Measurements from ENCODE around the gene SCLY. TPM values are rescaled to one million over a fixed set of nuclear protein-coding genes. Genes with fewer than 3 reads are reported as not detected.

Gene SCLY
- total and polyA plus RNA-seq, 5 experiments from 2014 or later = 10.8 to 31.2 (median 17.1) TPM

DNA sequence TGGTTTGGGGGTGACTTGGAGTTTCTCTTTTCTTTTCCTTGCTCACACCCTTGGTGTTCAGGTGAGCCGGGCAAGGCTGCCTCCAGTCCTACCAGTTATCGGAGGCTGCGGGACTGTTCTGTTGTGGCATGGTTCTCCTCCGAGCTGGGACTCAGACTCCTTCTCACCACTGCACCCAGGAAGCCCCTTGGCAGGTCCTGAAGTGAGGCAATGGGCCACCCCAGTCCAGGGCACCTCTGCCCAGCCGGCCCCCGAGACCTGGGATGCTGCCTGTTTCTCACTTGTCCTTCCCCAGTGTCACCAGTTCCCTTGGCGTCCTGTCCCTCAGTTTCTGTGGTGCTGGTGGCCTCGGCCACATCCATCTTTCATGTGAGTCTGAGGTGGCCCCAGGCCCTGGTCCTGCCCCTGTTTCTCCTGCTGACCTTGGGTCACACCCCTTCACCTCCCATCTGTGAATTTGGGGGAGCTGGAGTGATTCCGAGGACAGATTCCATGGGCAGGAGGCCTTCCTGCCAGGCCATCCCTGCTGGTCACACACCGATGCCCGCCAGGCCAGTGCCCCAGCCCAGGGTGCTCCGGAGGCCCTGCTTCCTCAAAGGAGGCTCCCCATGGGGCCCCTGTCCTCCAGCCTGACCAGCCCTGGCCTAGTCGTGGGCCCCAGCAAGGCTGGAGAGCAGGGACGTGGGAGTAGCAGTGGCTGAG, 71.1 kb downstream of the SCLY start:
- Mint-ChIP-seq H3K36me3 (no peaks in the 10 kb centered on the region), H3K4me1 (no peaks in the 10 kb centered on the region), H3K27ac (no peak overlapping the region), H3K9me3 (no peaks in the 10 kb centered on the region), H3K4me3 (no peak overlapping the region), H3K27me3 (no peaks in the 10 kb centered on the region)
- POLR2A ChIA-PET = no interaction called here
- no peak for ATAC-seq
- DNase-seq = peak in 2 of 10 donors; percentile 3 to 61

GRCh38 chr2:238132463-238133450, 72.0 kb downstream of the SCLY start:
- Mint-ChIP-seq H3K4me3 (no peak overlapping the region), H3K27me3 (no peaks in the 10 kb centered on the region), H3K9me3 (no peaks in the 10 kb centered on the region), H3K36me3 (no peaks in the 10 kb centered on the region), H3K4me1 (no peaks in the 10 kb centered on the region), H3K27ac (no peak overlapping the region)
- DNase-seq (peak in 1 of 10 donors; percentile 52), ATAC-seq (no peak)
- POLR2A ChIA-PET = no interaction called here

DNA sequence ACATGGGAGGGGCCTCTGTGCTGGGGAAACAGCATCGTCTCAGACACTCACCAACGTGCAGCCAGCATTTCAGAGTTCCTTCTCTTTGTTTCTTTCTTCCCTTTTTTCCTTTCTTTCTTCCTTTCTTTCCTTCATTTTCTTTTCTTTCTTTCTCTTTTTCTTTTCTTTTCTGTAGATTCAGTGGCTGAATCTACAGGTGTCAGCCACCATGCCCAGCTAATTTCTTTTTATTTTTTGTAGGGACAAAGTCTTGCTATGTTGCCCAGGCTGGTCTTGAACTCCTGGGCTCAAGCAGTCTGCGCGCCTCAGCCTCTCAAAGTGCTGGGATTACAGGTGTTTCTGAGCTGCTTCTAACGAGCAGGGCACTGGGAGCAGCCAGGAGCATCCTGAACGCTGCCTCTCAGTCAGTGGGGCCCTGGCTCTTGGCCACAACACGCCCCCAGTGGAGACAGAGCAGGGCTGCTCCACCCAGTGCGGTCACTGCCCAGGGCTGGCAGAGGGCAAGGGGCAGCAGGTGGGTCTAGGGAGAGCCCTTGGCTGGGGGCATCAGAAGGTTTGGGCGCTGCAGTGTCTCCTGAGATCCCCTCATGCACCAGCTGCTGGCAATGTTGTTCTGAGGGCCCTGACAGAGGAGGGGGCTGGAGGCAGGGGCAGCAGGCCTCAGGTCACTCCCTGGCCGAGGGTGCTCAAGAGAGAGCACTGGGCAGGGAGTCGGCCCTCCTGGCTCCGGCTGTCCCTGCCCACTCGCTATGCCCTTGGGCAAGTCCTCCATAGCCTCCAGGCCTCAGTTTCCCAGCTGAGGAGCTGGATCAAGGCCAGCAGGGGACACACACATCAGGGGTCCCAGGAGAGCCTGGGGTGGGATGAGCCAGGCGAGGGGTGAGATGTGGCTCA, 72.9 kb downstream of the SCLY start:
- DNase-seq (peak in 2 of 10 donors; percentile 2 to 21), ATAC-seq (no peak)
- H3K4me3 Mint-ChIP-seq = no peak overlapping the region
- POLR2A ChIA-PET = no interaction called here
- peak overlapping the region in 2 of 10 donors; percentile 11 to 27 for H3K27ac Mint-ChIP-seq
- peaks cover 0 to 5% (median 0%) of the 10 kb centered on the region in 4 donors for H3K4me1 Mint-ChIP-seq
- no peaks in the 10 kb centered on the region for H3K27me3 Mint-ChIP-seq
- H3K36me3 Mint-ChIP-seq = no peaks in the 10 kb centered on the region
- H3K9me3 Mint-ChIP-seq = no peaks in the 10 kb centered on the region

GRCh38 chr2:238134393-238134785, 73.6 kb downstream of the SCLY start:
- no peak for ATAC-seq
- no peak overlapping the region for H3K4me3 Mint-ChIP-seq
- DNase-seq = peak in 1 of 10 donors; percentile 46
- H3K27me3 Mint-ChIP-seq = no peaks in the 10 kb centered on the region
- no peaks in the 10 kb centered on the region for H3K36me3 Mint-ChIP-seq
- POLR2A ChIA-PET = interaction anchor here (1.0 kb wide), 1 partner anchor 207 kb away, joined by 3 read pairs; no protein-coding TSS in a partner anchor
- no peaks in the 10 kb centered on the region for H3K9me3 Mint-ChIP-seq
- peaks cover 0 to 5% (median 0%) of the 10 kb centered on the region in 4 donors for H3K4me1 Mint-ChIP-seq
- H3K27ac Mint-ChIP-seq = peak overlapping the region in 1 of 10 donors; percentile 18

GRCh38 chr2:238135601-238136150, 74.9 kb downstream of the SCLY start:
- Mint-ChIP-seq H3K4me3 (no peak overlapping the region), H3K4me1 (peaks cover 0 to 5% (median 0%) of the 10 kb centered on the region in 4 donors), H3K9me3 (no peaks in the 10 kb centered on the region), H3K27me3 (no peaks in the 10 kb centered on the region), H3K27ac (no peak overlapping the region), H3K36me3 (no peaks in the 10 kb centered on the region)
- no peak for DNase-seq
- POLR2A ChIA-PET = interaction anchor here (1.0 kb wide), 1 partner anchor 209 kb away, joined by 3 read pairs; no protein-coding TSS in a partner anchor
- ATAC-seq = no peak

DNA sequence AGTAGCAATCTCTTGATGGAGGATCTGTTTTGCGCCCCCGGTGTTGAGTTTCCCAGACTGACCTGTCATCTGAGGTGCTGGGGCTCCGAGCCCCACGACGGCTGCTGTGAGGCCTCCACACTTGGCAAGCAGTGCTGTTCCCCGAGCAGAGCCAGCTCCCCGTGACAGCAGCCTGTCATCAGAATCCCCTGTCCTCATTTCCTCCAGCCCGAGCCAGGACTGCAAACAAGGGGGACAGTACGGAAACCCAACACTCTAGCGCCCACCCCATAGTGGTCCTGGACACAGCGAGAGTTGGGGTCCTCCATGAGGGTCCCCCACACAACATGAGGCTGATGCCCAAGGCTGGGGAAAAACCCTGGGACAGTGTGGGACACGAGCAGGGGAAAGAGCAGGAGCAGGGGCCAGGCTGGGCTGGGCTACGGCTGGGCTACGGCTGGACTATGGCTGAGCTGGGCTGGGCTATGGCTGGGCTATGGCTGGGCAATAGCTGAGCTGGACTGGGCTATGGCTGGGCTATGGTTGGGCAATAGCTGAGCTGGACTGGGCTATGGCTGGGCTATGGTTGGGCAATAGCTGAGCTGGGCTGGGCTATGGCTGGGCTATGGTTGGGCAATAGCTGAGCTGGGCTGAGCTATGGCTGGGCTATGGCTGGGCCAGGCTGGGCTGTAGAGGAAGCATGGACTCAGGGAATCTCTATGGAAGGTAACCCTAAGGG, 76.2 kb downstream of the SCLY start:
- DNase-seq = no peak
- ATAC-seq = no peak
- H3K9me3 Mint-ChIP-seq = no peaks in the 10 kb centered on the region
- no peak overlapping the region for H3K27ac Mint-ChIP-seq
- H3K27me3 Mint-ChIP-seq = no peaks in the 10 kb centered on the region
- H3K4me3 Mint-ChIP-seq = no peak overlapping the region
- POLR2A ChIA-PET = no interaction called here
- H3K4me1 Mint-ChIP-seq = peaks cover 3 to 11% (median 8%) of the 10 kb centered on the region in 4 donors
- no peaks in the 10 kb centered on the region for H3K36me3 Mint-ChIP-seq

GRCh38 chr2:238137885-238138284, 77.1 kb downstream of the SCLY start:
- Mint-ChIP-seq H3K36me3 (no peaks in the 10 kb centered on the region), H3K4me1 (peaks cover 3 to 11% (median 9%) of the 10 kb centered on the region in 4 donors), H3K27ac (peak overlapping the region in 1 of 10 donors; percentile 48), H3K27me3 (no peaks in the 10 kb centered on the region), H3K4me3 (no peak overlapping the region), H3K9me3 (no peaks in the 10 kb centered on the region)
- ATAC-seq = no peak
- POLR2A ChIA-PET = no interaction called here
- DNase-seq = no peak

DNA sequence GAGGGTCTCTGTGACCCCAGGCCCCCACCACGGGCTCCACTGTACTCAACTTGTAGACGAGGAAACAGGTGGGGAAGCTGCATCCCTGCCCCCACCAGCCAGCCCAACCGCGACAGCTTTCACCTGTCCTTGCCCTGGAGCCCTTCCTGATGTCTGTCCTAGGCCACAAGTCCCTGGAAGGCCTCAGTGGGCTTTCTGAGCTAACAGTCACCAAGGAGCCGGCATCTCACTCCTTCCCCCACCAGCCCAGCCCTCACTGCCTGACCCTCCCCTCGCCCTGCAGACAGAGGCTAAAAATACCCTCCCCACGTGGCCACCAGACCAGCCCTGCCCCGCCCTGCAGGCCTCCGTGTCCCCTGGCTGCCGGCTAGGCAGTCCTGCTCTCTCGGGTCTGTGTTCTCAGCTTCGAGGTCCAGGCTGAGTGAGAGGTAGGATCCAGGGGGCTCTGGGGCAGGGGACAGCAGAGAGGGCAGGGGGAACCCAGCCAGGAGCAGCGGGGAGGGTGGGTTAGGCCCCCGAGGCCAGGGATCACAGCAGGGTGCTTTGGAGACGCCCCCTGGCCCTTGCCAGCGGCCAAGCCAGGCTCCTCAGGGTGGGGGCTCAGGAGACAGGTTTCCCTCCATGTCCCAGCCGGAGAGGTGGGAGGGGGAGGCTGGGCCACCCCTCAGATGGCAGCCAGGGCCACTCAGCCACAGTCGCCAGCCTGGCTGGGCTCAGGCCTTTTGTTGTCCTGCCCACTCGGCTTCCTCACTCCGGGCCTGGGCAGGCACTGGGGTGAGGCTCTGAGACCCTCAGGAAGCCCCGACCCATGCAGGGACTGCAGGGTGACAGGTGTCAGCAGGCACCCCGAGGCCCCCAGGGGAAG, 77.8 kb downstream of the SCLY start, which contains the start of gene KLHL30:
KLHL30 (plus strand) TSS at position 338 of the 865 bp plus-strand sequence. CDS start 2,087 bp downstream, outside the sequence.
- H3K4me3 Mint-ChIP-seq = no peak within 1 kb of the TSS
- H3K27me3 Mint-ChIP-seq = no peaks in the 10 kb centered on the region
- POLR2A ChIA-PET = no interaction called here
- peaks cover 3 to 11% (median 9%) of the 10 kb centered on the region in 4 donors for H3K4me1 Mint-ChIP-seq
- no peaks in the 10 kb centered on the region for H3K36me3 Mint-ChIP-seq
- DNase-seq = no peak
- H3K9me3 Mint-ChIP-seq = no peaks in the 10 kb centered on the region
- ATAC-seq = no peak
- H3K27ac Mint-ChIP-seq = peak within 1 kb of the TSS in 1 of 10 donors; percentile 48

- H3K4me3 Mint-ChIP-seq = no peak overlapping the region
- no peaks in the 10 kb centered on the region for H3K27me3 Mint-ChIP-seq
- DNase-seq = peak in 2 of 10 donors; percentile 8 to 29
- H3K27ac Mint-ChIP-seq = no peak overlapping the region
- ATAC-seq = no peak
- H3K36me3 Mint-ChIP-seq = no peaks in the 10 kb centered on the region
- peaks cover 6 to 11% (median 9%) of the 10 kb centered on the region in 4 donors for H3K4me1 Mint-ChIP-seq
- POLR2A ChIA-PET = no interaction called here
- peaks cover 0 to 2% (median 0%) of the 10 kb centered on the region in 9 donors for H3K9me3 Mint-ChIP-seq
These were observed 78.6 kb downstream of the SCLY start for GRCh38 chr2:238139196-238140039.

GRCh38 chr2:238140040-238140439, 79.2 kb downstream of the SCLY start:
- Mint-ChIP-seq H3K4me1 (peaks cover 6 to 11% (median 9%) of the 10 kb centered on the region in 4 donors), H3K27ac (no peak overlapping the region), H3K27me3 (no peaks in the 10 kb centered on the region), H3K4me3 (no peak overlapping the region), H3K36me3 (no peaks in the 10 kb centered on the region), H3K9me3 (peaks cover 0 to 2% (median 0%) of the 10 kb centered on the region in 9 donors)
- ATAC-seq (no peak), DNase-seq (no peak)
- POLR2A ChIA-PET = no interaction called here
